GM15510 (cell line): ENCODE measurements around the gene OBI1.
A peak's percentile ranks its signal among the peaks of the same experiment; 100 is the strongest.

Experiments
- POLR2A ChIP-seq: IDR thresholded peaks from 3 replicates; pipeline ENCODE4 v1.6.1; 2011; ENCODE audit warnings: borderline replicate concordance; ENCODE audit not compliant: insufficient read length; ENCODE audit errors: extremely low read depth

The OBI1 gene

GRCh38 chr13:78658630-78659449 is at the start of gene OBI1:
OBI1 (minus strand) TSS chr13:78659155; CDS start chr13:78659120, 35 bp downstream.
- peak; percentile 79 for TF ChIP-seq POLR2A

GRCh38 chr13:78701383-78701782 is 42.4 kb upstream of the OBI1 start:
- no peak for TF ChIP-seq POLR2A

GRCh38 chr13:78700121-78700910 is 41.4 kb upstream of the OBI1 start:
- TF ChIP-seq POLR2A, result no peak

- no peak for TF ChIP-seq POLR2A
Observed at GRCh38 chr13:78689011-78689410, 30.1 kb upstream of the OBI1 start.

- no peak for TF ChIP-seq POLR2A
Observed at GRCh38 chr13:78686461-78686860, 27.5 kb upstream of the OBI1 start.

- TF ChIP-seq POLR2A, result no peak
Observed at GRCh38 chr13:78680576-78681350, 21.8 kb upstream of the OBI1 start.

GRCh38 chr13:78680115-78680561 is 21.2 kb upstream of the OBI1 start:
- no peak for TF ChIP-seq POLR2A

- TF ChIP-seq POLR2A, result no peak
Observed at GRCh38 chr13:78679329-78679728, 20.4 kb upstream of the OBI1 start.

- no peak for TF ChIP-seq POLR2A
Observed at GRCh38 chr13:78675112-78675511, 16.2 kb upstream of the OBI1 start.

- no peak for TF ChIP-seq POLR2A
Observed at GRCh38 chr13:78674638-78675037, 15.7 kb upstream of the OBI1 start.

GRCh38 chr13:78662467-78662866 is 3.5 kb upstream of the OBI1 start:
- TF ChIP-seq POLR2A, result no peak

GRCh38 chr13:78660495-78660857 is 1.5 kb upstream of the OBI1 start:
- TF ChIP-seq POLR2A, result no peak

- TF ChIP-seq POLR2A, result no peak
Observed at GRCh38 chr13:78659732-78660494, 958 bp upstream of the OBI1 start.

- no peak for TF ChIP-seq POLR2A
Observed at GRCh38 chr13:78659450-78659730, 435 bp upstream of the OBI1 start.
